ENCODE data around the gene LMO7. TPM values are rescaled to one million over a fixed set of nuclear protein-coding genes. Genes with fewer than 3 reads are reported as not detected.

LMO7 gene
- total and polyA plus RNA-seq, 4 donors: 17.5 to 69.6 (median 38.2) TPM

DNA sequence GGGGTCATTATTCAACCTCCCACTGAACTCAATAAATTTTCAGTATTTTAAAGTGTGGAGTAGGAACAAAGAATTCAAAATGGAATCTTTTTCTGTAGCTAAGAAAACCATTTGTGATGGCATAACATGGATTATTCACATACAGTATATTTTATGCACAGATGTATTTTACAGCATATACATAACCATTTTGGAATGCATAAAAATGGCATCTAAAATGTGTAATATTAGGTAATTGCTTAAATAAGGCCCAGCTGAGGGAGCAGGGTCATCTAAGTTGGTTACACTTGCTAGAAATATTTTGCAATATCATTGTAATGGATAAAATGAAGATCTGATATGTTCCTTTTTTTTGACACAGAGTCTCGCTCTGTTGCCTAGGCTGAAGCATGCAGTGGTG lies 146.9 kb downstream of the LMO7 start:
- no peak overlapping the region for H3K4me3 ChIP-seq (ENCODE audit: low read depth in 1 of 3, low read length in 3 of 3)
- peaks cover 3 to 27% (median 19%) of the 10 kb centered on the region in 4 donors for H3K4me1 ChIP-seq (ENCODE audit: control insufficient read depth in 4 of 4, insufficient read depth in 4 of 4, low read length in 3 of 4)
- no peaks in the 10 kb centered on the region for H3K9me3 ChIP-seq (ENCODE audit: control insufficient read depth in 4 of 4, low read length in 3 of 4)
- no peaks in the 10 kb centered on the region for H3K27me3 ChIP-seq (ENCODE audit: control insufficient read depth in 4 of 4, insufficient read depth in 4 of 4, low read length in 3 of 4)
- H3K9ac ChIP-seq (ENCODE audit: low read depth in 1 of 2, low read length in 2 of 2): no peak overlapping the region
- TF ChIP-seq RAD21 (IDR thresholded peaks at IDR 0.05) (no peak), MAX (IDR thresholded peaks at IDR 0.05) (no peak), NR2F2 (IDR thresholded peaks at IDR 0.05) (no peak), CTCF (IDR thresholded peaks at IDR 0.05; ENCODE audit: low read depth, low read length, missing input control) (no peak), GABPA (IDR thresholded peaks at IDR 0.05 in 1 of 2, conservative IDR thresholded peaks at IDR 0.05 in 1 of 2) (no peak), HNF4G (IDR thresholded peaks at IDR 0.05) (no peak), HNF4A (conservative IDR thresholded peaks at IDR 0.05) (no peak), YY1 (IDR thresholded peaks at IDR 0.05) (no peak), FOXA2 (IDR thresholded peaks at IDR 0.05) (no peak), FOXA1 (IDR thresholded peaks at IDR 0.05) (no peak), JUND (IDR thresholded peaks at IDR 0.05) (no peak), TAF1 (conservative IDR thresholded peaks at IDR 0.05) (no peak), EGR1 (IDR thresholded peaks at IDR 0.05; ENCODE audit: low read depth in 2 of 2) (no peak), SP1 (IDR thresholded peaks at IDR 0.05) (no peak), RXRA (IDR thresholded peaks at IDR 0.05) (no peak)
- TF ChIP-seq, protein P1, sequence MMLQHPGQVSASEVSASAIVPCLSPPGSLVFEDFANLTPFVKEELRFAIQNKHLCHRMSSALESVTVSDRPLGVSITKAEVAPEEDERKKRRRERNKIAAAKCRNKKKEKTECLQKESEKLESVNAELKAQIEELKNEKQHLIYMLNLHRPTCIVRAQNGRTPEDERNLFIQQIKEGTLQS (IDR thresholded peaks at IDR 0.05): no peak
- TF ChIP-seq, protein P2, sequence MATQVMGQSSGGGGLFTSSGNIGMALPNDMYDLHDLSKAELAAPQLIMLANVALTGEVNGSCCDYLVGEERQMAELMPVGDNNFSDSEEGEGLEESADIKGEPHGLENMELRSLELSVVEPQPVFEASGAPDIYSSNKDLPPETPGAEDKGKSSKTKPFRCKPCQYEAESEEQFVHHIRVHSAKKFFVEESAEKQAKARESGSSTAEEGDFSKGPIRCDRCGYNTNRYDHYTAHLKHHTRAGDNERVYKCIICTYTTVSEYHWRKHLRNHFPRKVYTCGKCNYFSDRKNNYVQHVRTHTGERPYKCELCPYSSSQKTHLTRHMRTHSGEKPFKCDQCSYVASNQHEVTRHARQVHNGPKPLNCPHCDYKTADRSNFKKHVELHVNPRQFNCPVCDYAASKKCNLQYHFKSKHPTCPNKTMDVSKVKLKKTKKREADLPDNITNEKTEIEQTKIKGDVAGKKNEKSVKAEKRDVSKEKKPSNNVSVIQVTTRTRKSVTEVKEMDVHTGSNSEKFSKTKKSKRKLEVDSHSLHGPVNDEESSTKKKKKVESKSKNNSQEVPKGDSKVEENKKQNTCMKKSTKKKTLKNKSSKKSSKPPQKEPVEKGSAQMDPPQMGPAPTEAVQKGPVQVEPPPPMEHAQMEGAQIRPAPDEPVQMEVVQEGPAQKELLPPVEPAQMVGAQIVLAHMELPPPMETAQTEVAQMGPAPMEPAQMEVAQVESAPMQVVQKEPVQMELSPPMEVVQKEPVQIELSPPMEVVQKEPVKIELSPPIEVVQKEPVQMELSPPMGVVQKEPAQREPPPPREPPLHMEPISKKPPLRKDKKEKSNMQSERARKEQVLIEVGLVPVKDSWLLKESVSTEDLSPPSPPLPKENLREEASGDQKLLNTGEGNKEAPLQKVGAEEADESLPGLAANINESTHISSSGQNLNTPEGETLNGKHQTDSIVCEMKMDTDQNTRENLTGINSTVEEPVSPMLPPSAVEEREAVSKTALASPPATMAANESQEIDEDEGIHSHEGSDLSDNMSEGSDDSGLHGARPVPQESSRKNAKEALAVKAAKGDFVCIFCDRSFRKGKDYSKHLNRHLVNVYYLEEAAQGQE (IDR thresholded peaks at IDR 0.05): no peak
- TF ChIP-seq, protein P3, sequence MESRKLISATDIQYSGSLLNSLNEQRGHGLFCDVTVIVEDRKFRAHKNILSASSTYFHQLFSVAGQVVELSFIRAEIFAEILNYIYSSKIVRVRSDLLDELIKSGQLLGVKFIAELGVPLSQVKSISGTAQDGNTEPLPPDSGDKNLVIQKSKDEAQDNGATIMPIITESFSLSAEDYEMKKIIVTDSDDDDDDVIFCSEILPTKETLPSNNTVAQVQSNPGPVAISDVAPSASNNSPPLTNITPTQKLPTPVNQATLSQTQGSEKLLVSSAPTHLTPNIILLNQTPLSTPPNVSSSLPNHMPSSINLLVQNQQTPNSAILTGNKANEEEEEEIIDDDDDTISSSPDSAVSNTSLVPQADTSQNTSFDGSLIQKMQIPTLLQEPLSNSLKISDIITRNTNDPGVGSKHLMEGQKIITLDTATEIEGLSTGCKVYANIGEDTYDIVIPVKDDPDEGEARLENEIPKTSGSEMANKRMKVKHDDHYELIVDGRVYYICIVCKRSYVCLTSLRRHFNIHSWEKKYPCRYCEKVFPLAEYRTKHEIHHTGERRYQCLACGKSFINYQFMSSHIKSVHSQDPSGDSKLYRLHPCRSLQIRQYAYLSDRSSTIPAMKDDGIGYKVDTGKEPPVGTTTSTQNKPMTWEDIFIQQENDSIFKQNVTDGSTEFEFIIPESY (IDR thresholded peaks at IDR 0.05): no peak
- WGBS: 88% methylated on average over 1 of the region's 1 CpG
- peaks cover 0 to 7% (median 1%) of the 10 kb centered on the region in 4 donors for H3K36me3 ChIP-seq (ENCODE audit: control insufficient read depth in 4 of 4, insufficient read depth in 3 of 4, low read depth in 1 of 4, low read length in 3 of 4)
- H3K27ac ChIP-seq (ENCODE audit: low read depth in 1 of 2, low read length in 2 of 2): no peak overlapping the region
- no peak for DNase-seq (ENCODE audit: low spot score)
